ENCODE data around the gene USP25. TPM values are rescaled to one million over a fixed set of nuclear protein-coding genes. Genes with fewer than 3 reads are reported as not detected.

Gene USP25
- total and polyA plus RNA-seq, 2 experiments from 2014 or later: 11.8 to 49.2 TPM

GRCh38 chr21:15848634-15849560 lies 119.1 kb downstream of the USP25 start:
- 0 out of 3 replicates have a peak, but pooled peaks cover 3% of the 10 kb centered on the region for H3K4me1 Mint-ChIP-seq
- H3K27me3 ChIP-seq (ENCODE audit: insufficient read depth): no peaks in the 10 kb centered on the region
- H3K9me3 Mint-ChIP-seq: no peaks in the 10 kb centered on the region
- no peaks in the 10 kb centered on the region for H3K9me2 ChIP-seq (ENCODE audit: insufficient read depth)
- no peaks in the 10 kb centered on the region for H3K79me2 ChIP-seq (replicated peaks; ENCODE audit: insufficient read depth)
- no peak overlapping the region for H3K27ac ChIP-seq (ENCODE audit: low read depth)
- DNase-seq (ENCODE audit: low spot score) (no peak), ATAC-seq (no peak)
- no peaks in the 10 kb centered on the region for H4K20me1 ChIP-seq (replicated peaks; ENCODE audit: insufficient read depth)
- no peak overlapping the region for H3K27ac Mint-ChIP-seq
- H3K27me3 Mint-ChIP-seq (ENCODE audit: insufficient read depth, low read depth, poor library complexity): no peaks in the 10 kb centered on the region
- no peaks in the 10 kb centered on the region for H3K36me3 ChIP-seq (ENCODE audit: insufficient read depth)
- no peak overlapping the region for H3K4me2 ChIP-seq
- no peak overlapping the region for H3K4me3 Mint-ChIP-seq
- no peaks in the 10 kb centered on the region for H3F3A ChIP-seq (replicated peaks; ENCODE audit: low read depth)
- no peak overlapping the region for H3K4me3 ChIP-seq
- H2AFZ ChIP-seq: no peak overlapping the region
- H3K4me1 ChIP-seq (ENCODE audit: insufficient read depth): no peaks in the 10 kb centered on the region
- TF ChIP-seq POLR2AphosphoS5 (IDR thresholded peaks at IDR 0.05; ENCODE audit: low read depth): no peak
- TF ChIP-seq CREB1 (CRISPR knock-in tag; IDR thresholded peaks at IDR 0.05; ENCODE audit: low read depth): no peak
- TF ChIP-seq ZNF462 (CRISPR knock-in tag; IDR thresholded peaks at IDR 0.05): no peak
- no peak for TF ChIP-seq ZNF114 (CRISPR knock-in tag; IDR thresholded peaks at IDR 0.05)
- TF ChIP-seq REST (IDR thresholded peaks at IDR 0.05; ENCODE audit: unreplicated experiment): no peak
- no peak for TF ChIP-seq ZNF331 (CRISPR knock-in tag; IDR thresholded peaks at IDR 0.05; ENCODE audit: low read depth)
- TF ChIP-seq CTCF (conservative IDR thresholded peaks at IDR 0.05; ENCODE audit: low read depth in 2 of 2): no peak
- TF ChIP-seq STAT1 (IDR thresholded peaks at IDR 0.05; ENCODE audit: unreplicated experiment): no peak
- no peak for TF ChIP-seq ETS1 (IDR thresholded peaks at IDR 0.05)
- no peak for TF ChIP-seq EZH2 (IDR thresholded peaks at IDR 0.05; ENCODE audit: low read depth, unreplicated experiment)
- TF ChIP-seq JUNB (IDR thresholded peaks at IDR 0.05; ENCODE audit: unreplicated experiment): no peak
- TF ChIP-seq EZH2phosphoT487 (IDR thresholded peaks at IDR 0.05; ENCODE audit: unreplicated experiment): no peak
- no peak for TF ChIP-seq NANOG (IDR thresholded peaks at IDR 0.05; ENCODE audit: borderline replicate concordance)
- no peaks in the 10 kb centered on the region for H3K36me3 Mint-ChIP-seq (ENCODE audit: low read depth)

All from GM23338 (cell line).